Esophagus muscularis mucosa (tissue), 3 donors: ENCODE data around the gene CSNK1G1.

Experiments used
- POLR2A ChIP-seq: fragments of 450-650 bp; IDR thresholded peaks from one replicate; pipeline ENCODE4 v1.6.1; 2017; ENCODE audit warnings: antibody characterized with exemption, moderate library complexity, mild to moderate bottlenecking, low read depth
- POLR2AphosphoS5 ChIP-seq, 2 donors: sonication (generic); formaldehyde crosslinking; IDR thresholded peaks; one replicate each; pipeline ENCODE4 v1.6.1; 2017; ENCODE audit warnings: antibody characterized with exemption in 2 of 2
- TF ChIP-seq, protein P1 (sequence below), 3 experiments: fragments of 200-600 bp in 2 of 3; fragments of 450-650 bp in 1 of 3; sonication (generic) in 2 of 3; IDR thresholded peaks; one replicate each; pipeline ENCODE4 v1.5.1; 2017 to 2019; ENCODE audit warnings: antibody characterized with exemption in 3 of 3, mild to moderate bottlenecking in 2 of 3, moderate library complexity in 1 of 3

DNA sequence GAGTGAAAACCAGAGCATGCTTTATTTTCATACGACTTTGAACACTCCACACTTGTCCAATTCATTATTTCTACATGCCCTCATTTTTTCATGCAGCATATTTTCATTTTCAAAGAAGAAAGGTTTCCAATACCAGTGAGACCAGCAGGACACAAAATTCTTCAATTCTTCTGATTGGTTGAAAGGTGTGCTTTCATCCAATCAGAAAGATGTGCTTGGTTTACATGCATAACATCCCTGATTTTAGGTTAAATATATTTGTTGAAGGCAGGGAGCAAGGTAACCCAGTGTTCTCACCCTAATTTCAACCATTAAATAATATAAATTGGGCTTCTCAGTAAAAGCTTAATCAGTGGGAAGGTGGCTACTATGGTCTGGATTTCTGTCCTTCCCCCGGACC, 145.6 kb downstream of the CSNK1G1 start:
- TF ChIP-seq POLR2AphosphoS5 (IDR thresholded peaks at IDR 0.05) (no peak), POLR2A (no peak)
- TF ChIP-seq, protein P1, sequence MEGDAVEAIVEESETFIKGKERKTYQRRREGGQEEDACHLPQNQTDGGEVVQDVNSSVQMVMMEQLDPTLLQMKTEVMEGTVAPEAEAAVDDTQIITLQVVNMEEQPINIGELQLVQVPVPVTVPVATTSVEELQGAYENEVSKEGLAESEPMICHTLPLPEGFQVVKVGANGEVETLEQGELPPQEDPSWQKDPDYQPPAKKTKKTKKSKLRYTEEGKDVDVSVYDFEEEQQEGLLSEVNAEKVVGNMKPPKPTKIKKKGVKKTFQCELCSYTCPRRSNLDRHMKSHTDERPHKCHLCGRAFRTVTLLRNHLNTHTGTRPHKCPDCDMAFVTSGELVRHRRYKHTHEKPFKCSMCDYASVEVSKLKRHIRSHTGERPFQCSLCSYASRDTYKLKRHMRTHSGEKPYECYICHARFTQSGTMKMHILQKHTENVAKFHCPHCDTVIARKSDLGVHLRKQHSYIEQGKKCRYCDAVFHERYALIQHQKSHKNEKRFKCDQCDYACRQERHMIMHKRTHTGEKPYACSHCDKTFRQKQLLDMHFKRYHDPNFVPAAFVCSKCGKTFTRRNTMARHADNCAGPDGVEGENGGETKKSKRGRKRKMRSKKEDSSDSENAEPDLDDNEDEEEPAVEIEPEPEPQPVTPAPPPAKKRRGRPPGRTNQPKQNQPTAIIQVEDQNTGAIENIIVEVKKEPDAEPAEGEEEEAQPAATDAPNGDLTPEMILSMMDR (IDR thresholded peaks at IDR 0.05) = no peak
